GM12878 (cell line): ENCODE measurements around the gene ANGEL2. TPM values are rescaled to one million over a fixed set of nuclear protein-coding genes. Genes with fewer than 3 reads are reported as not detected.

Source experiments
- ATAC-seq: fragments of 200-7000 bp; cut with Tn5 transposase; 3 replicates; pipeline ENCODE4 v1.9.1; 2020; ENCODE audit warnings: mild to moderate bottlenecking, moderate library complexity
- BruUV-seq: library from RNA; stranded (reverse); fragments of 400-500 nt; replicated peaks from 2 replicates; lab custom pipeline; 2021; lab: Mats Ljungman, UMichigan
- CTCF ChIA-PET: fragments of 300-600 bp; sonication (Branson Sonifier 250); formaldehyde crosslinking; extraction: SDS; loops from one replicate; lab custom pipeline; 2021; ENCODE audit warnings: inconsistent platforms; lab: Yijun Ruan, JAX
- POLR2A ChIA-PET: fragments of 350-600 bp; formaldehyde crosslinking; extraction: SDS; loops from one replicate; lab custom pipeline; 2021; ENCODE audit warnings: inconsistent platforms; lab: Charles Lee
- RAD21 ChIA-PET: fragments of 300-600 bp; sonication (Branson Sonifier 250); formaldehyde crosslinking; loops from one replicate; lab custom pipeline; 2023; ENCODE audit warnings: antibody characterized with exemption; ENCODE audit not compliant: unreplicated experiment; lab: Charles Lee
- SMC1A ChIA-PET: fragments of 300-600 bp; sonication (Branson Sonifier 250); formaldehyde crosslinking; loops from one replicate; lab custom pipeline; 2023; ENCODE audit not compliant: unreplicated experiment, uncharacterized antibody; lab: Charles Lee
- DNase-seq: peaks from one replicate; pipeline ENCODE4 v3.0.0-alpha.2; 2011; ENCODE audit warnings: low read depth, low spot score
- FAIRE-seq: peaks from 3 replicates; lab custom pipeline; 2011; peaks lifted over from hg19 to GRCh38; lab: Jason Lieb, UNC
- H2AFZ ChIP-seq: 2 replicates; pipeline ENCODE4 v1.6.0; 2011; ENCODE audit warnings: low read depth, low read length, control low read depth; ENCODE audit not compliant: control insufficient read depth
- H3K27ac ChIP-seq: 2 replicates; pipeline ENCODE4 v1.5.1; 2011; ENCODE audit warnings: control low read depth; ENCODE audit not compliant: control insufficient read depth, insufficient read depth
- H3K27me3 ChIP-seq, 2 experiments: replicated peaks in 1 of 2; 2 replicates each; pipeline versions ENCODE4 v1.6.0 to v1.6.1; 2011; ENCODE audit warnings: low read length in 1 of 2; ENCODE audit not compliant: control insufficient read depth in 2 of 2, insufficient read depth in 2 of 2
- H3K36me3 ChIP-seq, 2 experiments: 2 replicates each; pipeline ENCODE4 v1.5.1; 2011; ENCODE audit warnings: low read length in 1 of 2; ENCODE audit not compliant: control insufficient read depth in 2 of 2, insufficient read depth in 2 of 2
- H3K4me1 ChIP-seq: 2 replicates; pipeline ENCODE4 v1.6.1; 2011; ENCODE audit warnings: mild to moderate bottlenecking, low read length, moderate library complexity, mixed read lengths; ENCODE audit not compliant: control insufficient read depth, insufficient read depth
- H3K4me2 ChIP-seq: 2 replicates; pipeline ENCODE4 v1.6.0; 2011; ENCODE audit warnings: control low read depth; ENCODE audit not compliant: control insufficient read depth, insufficient read depth
- H3K4me3 ChIP-seq: fragments of 200-600 bp; sonication (generic); 2 replicates; pipeline ENCODE4 v1.5.1; 2016
- H3K79me2 ChIP-seq: 2 replicates; pipeline ENCODE4 v1.6.0; 2011; ENCODE audit warnings: low read length; ENCODE audit not compliant: control insufficient read depth, insufficient read depth
- H3K9ac ChIP-seq: 2 replicates; pipeline ENCODE4 v1.8.0; 2011; ENCODE audit warnings: low read length, control low read depth, mixed read lengths; ENCODE audit not compliant: control insufficient read depth, insufficient read depth
- H3K9me3 ChIP-seq: replicated peaks from 3 replicates; pipeline ENCODE4 v1.5.1; 2011; ENCODE audit warnings: mild to moderate bottlenecking, low read length; ENCODE audit not compliant: control insufficient read depth, insufficient read depth
- H4K20me1 ChIP-seq: 2 replicates; pipeline ENCODE4 v1.6.0; 2011; ENCODE audit not compliant: control insufficient read depth, insufficient read depth
- CEBPZ ChIP-seq: fragments of 150-350 bp; IDR thresholded peaks from 2 replicates; pipeline ENCODE4 v1.6.1; 2016; ENCODE audit warnings: low read depth, low read length
- FOS ChIP-seq: IDR thresholded peaks from 3 replicates; pipeline ENCODE4 v1.6.1; 2011; ENCODE audit warnings: borderline replicate concordance; ENCODE audit not compliant: insufficient read length; ENCODE audit errors: extremely low read depth
- FOXK2 ChIP-seq: fragments of 450-650 bp; IDR thresholded peaks from 2 replicates; pipeline ENCODE4 v1.6.1; 2017; ENCODE audit warnings: mild to moderate bottlenecking, moderate library complexity
- MEF2B ChIP-seq: fragments of 450-650 bp; IDR thresholded peaks from 2 replicates; pipeline ENCODE4 v1.6.1; 2018; ENCODE audit warnings: mild to moderate bottlenecking, moderate library complexity; ENCODE audit not compliant: partially characterized antibody, poor library complexity, severe bottlenecking
- NR2C2 ChIP-seq: IDR thresholded peaks from 2 replicates; pipeline ENCODE4 v1.6.1; 2011; ENCODE audit warnings: borderline replicate concordance, low read depth; ENCODE audit not compliant: control insufficient read depth, insufficient read length
- PAX5 ChIP-seq: IDR thresholded peaks from 2 replicates; pipeline ENCODE4 v1.6.1; 2011; ENCODE audit warnings: low read depth, low read length, borderline replicate concordance
- RCOR1 ChIP-seq: conservative IDR thresholded peaks from 2 replicates; pipeline ENCODE4 v1.6.1; 2012; ENCODE audit warnings: low read depth, low read length, improper control_type of control experiment
- SMARCA5 ChIP-seq: fragments of 450-650 bp; IDR thresholded peaks from 2 replicates; pipeline ENCODE4 v1.6.1; 2017; ENCODE audit warnings: mild to moderate bottlenecking
- STAT1 ChIP-seq: fragments of 450-650 bp; conservative IDR thresholded peaks from 2 replicates; pipeline ENCODE4 v1.6.1; 2014; ENCODE audit warnings: antibody characterized with exemption, mild to moderate bottlenecking
- TCF12 ChIP-seq: IDR thresholded peaks from 2 replicates; pipeline ENCODE4 v1.6.1; 2011; ENCODE audit warnings: low read depth, mild to moderate bottlenecking, low read length
- TCF7 ChIP-seq: IDR thresholded peaks from 2 replicates; pipeline ENCODE4 v1.6.1; 2014; ENCODE audit warnings: antibody characterized with exemption, borderline replicate concordance
- ZNF24 ChIP-seq: fragments of 450-650 bp; IDR thresholded peaks from 2 replicates; pipeline ENCODE4 v1.6.1; 2017; ENCODE audit warnings: antibody characterized with exemption, mild to moderate bottlenecking
- ZSCAN29 ChIP-seq: fragments of 450-650 bp; IDR thresholded peaks from 2 replicates; pipeline ENCODE4 v1.6.1; 2017; ENCODE audit warnings: mild to moderate bottlenecking, moderate library complexity
- WGBS: methylation state at CpG from one replicate; pipeline ENCODE4 v1.1.6; 2016; ENCODE audit warnings: low lambda C conversion rate; ENCODE audit not compliant: insufficient replicate concordance, insufficient coverage; ENCODE audit errors: missing lambda C conversion rate; 5-methylcytosine and 5-hydroxymethylcytosine counted together
- in situ Hi-C: fragments of 300-500 bp; cut with MboI; formaldehyde crosslinking; loops from 9 replicates; pipeline ENCODE4 v1.14.3; 2018; ENCODE audit warnings: mixed read lengths
- intact Hi-C: fragments of 100-400 bp; cut with micrococcal nuclease; formaldehyde crosslinking; loops from one replicate; pipeline ENCODE4 v1.14.2; 2022; ENCODE audit not compliant: unreplicated experiment
- polyA plus RNA-seq, 11 experiments: library from polyadenylated mRNA; depleted of rRNA in 4 of 11; unstranded in 6 of 11; stranded (reverse) in 5 of 11; fragments of >200 nt; fragmentation: Nextera tagmentation in 4 of 11; fragmentation: Illumina TruSeq in 1 of 11; extraction: Ambion mirVana in 4 of 11; extraction: Trizol in 1 of 11; gene quantifications; 1 replicate in 1 of 11; 2 replicates in 10 of 11; pipeline versions ENCODE4 v1.2.1 to v1.2.3, GENCODE V29; 2011 to 2016; ENCODE audit warnings: inconsistent platforms in 2 of 11, missing spikeins in 2 of 11, low read depth in 1 of 11
- total RNA-seq, 4 experiments: library from RNA; depleted of rRNA in 3 of 4; stranded (reverse); fragments of >200 nt in 3 of 4; fragmentation: Illumina TruSeq in 1 of 4; extraction: Trizol in 1 of 4; gene quantifications; 2 replicates each; pipeline versions ENCODE4 v1.2.1 to v1.2.3, GENCODE V29; 2013 to 2021

Gene ANGEL2
- total and polyA plus RNA-seq, 10 of the 15 experiments (the other 5 are each of a cell fraction or from before 2014, with no cell fraction given): 6.3 to 53.9 (median 30.7) TPM

GRCh38 chr1:212964102-212964501 lies 51.6 kb downstream of the ANGEL2 start:
- in situ Hi-C loops (no loop called here), intact Hi-C loops (no loop called here)
- BruUV-seq: no TSS peak
- Histone ChIP-seq H2AFZ (no peak overlapping the region), H3K27ac (no peak overlapping the region), H4K20me1 (no peaks in the 10 kb centered on the region), H3K4me3 (no peak overlapping the region), H3K79me2 (peaks cover 15% of the 10 kb centered on the region), H3K4me1 (peaks cover 56% of the 10 kb centered on the region), H3K9ac (no peak overlapping the region), H3K4me2 (no peak overlapping the region), H3K27me3 (no peaks in the 10 kb centered on the region), H3K9me3 (no peaks in the 10 kb centered on the region), H3K36me3 (peaks cover 21 to 33% of the 10 kb centered on the region in 2 experiments)
- DNase-seq: no peak
- SMC1A ChIA-PET: interaction anchor here (0.7 to 5.0 kb wide), 4 partner anchors 12 to 296 kb away, joined by 3 to 39 read pairs (median 4); no protein-coding TSS in a partner anchor
- CTCF ChIA-PET: interaction anchor here (0.8 to 6.2 kb wide), 4 partner anchors 9 to 149 kb away, joined by 3 to 61 read pairs (median 10); no protein-coding TSS in a partner anchor
- FAIRE-seq: no peak
- POLR2A ChIA-PET: interaction anchor here (2.3 to 6.9 kb wide), 2 partner anchors 10 to 14 kb away, joined by 16 to 38 read pairs; no protein-coding TSS in a partner anchor
- TF ChIP-seq NR2C2 (no peak), FOS (no peak)
- no peak for ATAC-seq
- RAD21 ChIA-PET: interaction anchor here (0.5 to 7.5 kb wide), 3 partner anchors 15 to 111 kb away, joined by 3 to 73 read pairs (median 5); no protein-coding TSS in a partner anchor
- WGBS: 87% methylated on average over 6 of the region's 6 CpGs

GRCh38 chr1:212962509-212962908 lies 53.2 kb downstream of the ANGEL2 start:
- in situ Hi-C loops: no loop called here
- SMC1A ChIA-PET: interaction anchor here (5.7 kb wide), 1 partner anchor 17 kb away, joined by 86 read pairs; no protein-coding TSS in a partner anchor
- RAD21 ChIA-PET: interaction anchor here (7.5 kb wide), 1 partner anchor 17 kb away, joined by 73 read pairs; no protein-coding TSS in a partner anchor
- H3K4me3 ChIP-seq: no peak overlapping the region
- 95% methylated on average over 5 of the region's 5 CpGs for WGBS
- no peak overlapping the region for H3K9ac ChIP-seq
- H3K27me3 ChIP-seq: no peaks in the 10 kb centered on the region
- intact Hi-C loops: no loop called here
- CTCF ChIA-PET: no interaction called here
- H3K9me3 ChIP-seq: no peaks in the 10 kb centered on the region
- peaks cover 21 to 31% of the 10 kb centered on the region in 2 experiments for H3K36me3 ChIP-seq
- H2AFZ ChIP-seq: no peak overlapping the region
- H3K4me1 ChIP-seq: peaks cover 55% of the 10 kb centered on the region
- FAIRE-seq (no peak), ATAC-seq (no peak), DNase-seq (no peak)
- H3K79me2 ChIP-seq: peaks cover 30% of the 10 kb centered on the region
- no peak overlapping the region for H3K27ac ChIP-seq
- H3K4me2 ChIP-seq: no peak overlapping the region
- H4K20me1 ChIP-seq: no peaks in the 10 kb centered on the region
- BruUV-seq: no TSS peak
- POLR2A ChIA-PET: interaction anchor here (1.9 to 6.9 kb wide), 2 partner anchors 16 to 17 kb away, joined by 8 to 38 read pairs; no protein-coding TSS in a partner anchor
- TF ChIP-seq FOXK2 (no peak), CEBPZ (no peak), TCF12 (no peak), RCOR1 (no peak), ZNF24 (no peak), MEF2B (no peak), SMARCA5 (no peak), PAX5 (no peak), TCF7 (no peak), STAT1 (no peak), ZSCAN29 (no peak)
